LNCaP clone FGC (cell line): ENCODE results near the gene SSBP1.

Source experiments
- DNase-seq: peaks from one replicate; pipeline ENCODE4 v3.0.0-alpha.2; 2011; ENCODE audit warnings: low read depth
- H3K4me3 ChIP-seq: 2 replicates; pipeline ENCODE4 v1.5.1; 2011; ENCODE audit warnings: mild to moderate bottlenecking, low read depth, low read length, control low read depth
- TF ChIP-seq, protein P1 (sequence below): IDR thresholded peaks from 2 replicates; pipeline ENCODE4 v1.5.1; 2012; ENCODE audit warnings: mild to moderate bottlenecking; ENCODE audit not compliant: control insufficient read depth, insufficient read depth; ENCODE audit errors: extremely low read depth

The SSBP1 gene

DNA sequence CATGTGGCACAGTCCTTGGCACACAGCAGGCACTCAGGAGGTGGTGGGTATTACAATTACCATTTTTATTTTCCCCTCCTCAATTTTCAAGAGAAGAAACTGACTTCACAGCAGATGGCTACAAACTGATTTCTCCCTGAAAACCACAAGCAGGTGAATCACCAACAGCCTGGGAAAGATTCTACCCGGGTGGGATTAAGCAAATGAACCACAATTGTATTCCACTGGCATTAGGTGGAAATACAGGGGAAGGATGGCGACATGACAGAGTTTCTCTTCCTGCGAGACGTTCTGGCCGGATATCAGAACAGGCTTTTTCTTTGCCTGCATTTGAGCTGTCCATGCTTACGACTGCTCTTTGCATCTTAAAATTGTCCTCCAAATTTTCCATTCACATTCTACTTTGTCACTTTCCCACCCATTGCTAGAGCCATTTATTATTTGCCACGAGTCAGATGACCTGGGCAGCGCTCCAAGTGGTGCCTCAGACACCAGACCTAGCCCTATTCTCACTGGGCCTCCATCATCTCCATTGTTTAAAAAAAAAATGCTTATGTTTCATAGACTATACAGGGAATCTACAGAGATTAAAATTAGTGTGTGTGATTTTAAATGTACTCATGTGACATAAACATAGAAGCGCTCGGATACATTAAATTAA lies 40.8 kb upstream of the SSBP1 start:
- DNase-seq: no peak
- H3K4me3 ChIP-seq: no peak overlapping the region
- TF ChIP-seq, protein P1, sequence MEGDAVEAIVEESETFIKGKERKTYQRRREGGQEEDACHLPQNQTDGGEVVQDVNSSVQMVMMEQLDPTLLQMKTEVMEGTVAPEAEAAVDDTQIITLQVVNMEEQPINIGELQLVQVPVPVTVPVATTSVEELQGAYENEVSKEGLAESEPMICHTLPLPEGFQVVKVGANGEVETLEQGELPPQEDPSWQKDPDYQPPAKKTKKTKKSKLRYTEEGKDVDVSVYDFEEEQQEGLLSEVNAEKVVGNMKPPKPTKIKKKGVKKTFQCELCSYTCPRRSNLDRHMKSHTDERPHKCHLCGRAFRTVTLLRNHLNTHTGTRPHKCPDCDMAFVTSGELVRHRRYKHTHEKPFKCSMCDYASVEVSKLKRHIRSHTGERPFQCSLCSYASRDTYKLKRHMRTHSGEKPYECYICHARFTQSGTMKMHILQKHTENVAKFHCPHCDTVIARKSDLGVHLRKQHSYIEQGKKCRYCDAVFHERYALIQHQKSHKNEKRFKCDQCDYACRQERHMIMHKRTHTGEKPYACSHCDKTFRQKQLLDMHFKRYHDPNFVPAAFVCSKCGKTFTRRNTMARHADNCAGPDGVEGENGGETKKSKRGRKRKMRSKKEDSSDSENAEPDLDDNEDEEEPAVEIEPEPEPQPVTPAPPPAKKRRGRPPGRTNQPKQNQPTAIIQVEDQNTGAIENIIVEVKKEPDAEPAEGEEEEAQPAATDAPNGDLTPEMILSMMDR: no peak

DNA sequence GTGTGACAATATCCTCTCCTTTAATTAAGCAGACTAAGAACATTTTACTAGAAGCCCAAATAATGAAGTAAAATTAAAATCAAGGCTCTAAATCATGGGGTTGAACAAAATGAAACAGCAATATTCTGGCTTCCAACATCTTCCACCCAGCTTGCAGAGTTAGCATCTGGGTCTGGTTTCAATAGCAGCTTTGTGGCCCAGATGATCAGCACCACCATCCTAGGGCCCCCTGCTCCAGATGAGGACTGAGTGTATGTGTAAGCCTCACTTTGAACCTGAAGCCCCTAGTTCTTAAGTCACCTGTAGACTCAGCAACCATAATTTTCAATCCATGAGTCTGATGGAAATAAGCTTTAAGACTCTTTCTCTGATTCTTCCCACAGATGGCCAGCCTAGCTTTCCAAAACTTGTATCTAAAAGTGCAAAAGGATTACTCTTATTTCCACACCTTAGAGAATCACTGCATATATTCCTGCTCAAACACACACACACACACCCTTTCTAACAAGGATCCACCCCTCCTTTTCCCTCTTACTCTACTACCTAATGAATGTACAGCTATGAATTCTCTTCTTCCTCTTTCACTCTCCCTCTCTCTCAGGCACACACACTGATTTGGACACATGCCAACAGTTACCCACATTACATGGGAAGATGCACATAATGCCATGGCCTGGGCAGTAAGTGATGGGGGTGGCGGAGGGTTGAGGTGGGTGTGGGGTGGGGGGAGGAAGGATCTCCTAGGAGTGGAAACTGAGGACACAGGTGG lies 39.7 kb upstream of the SSBP1 start:
- TF ChIP-seq, protein P1: no peak
- no peak overlapping the region for H3K4me3 ChIP-seq
- DNase-seq: no peak

DNA sequence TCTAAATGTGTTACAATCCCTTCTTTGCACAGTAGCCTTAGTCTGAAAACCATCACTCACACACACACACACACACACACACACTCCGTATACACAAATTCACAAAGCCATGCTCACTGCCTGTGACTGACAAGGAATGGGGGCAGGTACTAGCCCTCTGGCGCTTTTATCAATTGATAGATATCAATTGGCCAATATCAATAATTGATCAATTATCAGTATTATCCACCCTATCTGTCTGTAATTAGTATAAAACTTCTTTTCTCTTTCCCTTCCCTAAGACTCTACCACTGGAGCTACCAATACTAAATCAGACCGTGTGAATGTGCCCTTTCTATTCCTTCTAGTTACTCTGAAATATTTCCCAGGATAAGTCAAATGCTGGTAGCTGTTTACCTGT lies 38.3 kb upstream of the SSBP1 start:
- TF ChIP-seq, protein P1: no peak
- DNase-seq: no peak
- no peak overlapping the region for H3K4me3 ChIP-seq

DNA sequence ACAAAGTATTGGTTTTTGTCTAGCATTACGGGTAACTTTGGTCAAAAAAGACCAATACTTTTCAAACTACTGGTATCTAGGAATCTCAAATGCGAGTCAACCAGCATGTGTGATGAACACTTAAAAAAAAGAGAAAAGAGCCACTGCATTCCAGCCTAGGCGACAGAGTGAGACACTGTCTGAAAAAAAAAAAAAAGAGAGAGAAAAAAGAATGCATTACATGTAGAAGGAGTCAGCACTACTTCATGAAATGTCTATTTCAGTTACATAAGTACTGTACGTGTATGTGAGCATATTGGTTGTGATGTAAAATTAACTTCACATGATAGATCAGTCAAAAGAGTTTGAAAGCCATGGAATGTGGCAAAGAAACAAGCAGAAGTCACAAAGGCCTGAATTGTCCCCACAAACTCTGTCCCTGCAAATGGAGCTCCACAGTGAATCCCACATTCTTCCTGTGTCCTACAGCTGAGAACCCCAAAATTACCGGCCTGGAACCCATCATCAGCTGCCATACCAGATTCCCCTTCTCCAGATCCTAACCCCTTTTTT lies 37.8 kb upstream of the SSBP1 start:
- no peak overlapping the region for H3K4me3 ChIP-seq
- no peak for DNase-seq
- TF ChIP-seq, protein P1: no peak

DNA sequence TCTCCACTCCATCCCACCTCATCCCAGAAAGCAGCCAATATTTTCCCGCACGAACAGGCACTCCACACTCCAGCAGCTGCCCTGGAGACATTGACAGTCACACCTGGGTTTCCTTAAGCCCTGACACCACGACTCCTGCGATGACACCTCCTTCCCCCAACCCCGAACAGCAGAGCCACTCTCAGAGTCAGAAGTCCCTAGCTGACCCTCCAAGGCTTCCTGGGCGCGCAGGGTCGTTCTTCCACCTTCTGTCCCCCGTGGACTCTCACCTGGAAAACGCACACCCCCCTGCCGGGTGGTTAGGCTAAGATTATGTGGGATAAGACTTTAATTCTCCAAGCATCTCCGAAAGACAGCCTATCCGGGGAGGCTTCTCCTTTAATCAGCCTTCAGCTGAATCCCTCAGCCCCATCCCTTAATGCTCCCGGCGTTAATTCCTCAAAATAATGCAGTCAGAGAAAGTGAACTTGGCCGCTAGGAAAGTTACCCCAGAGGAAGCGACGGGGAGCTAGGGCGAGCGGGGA lies 37.2 kb upstream of the SSBP1 start:
- no peak overlapping the region for H3K4me3 ChIP-seq
- TF ChIP-seq, protein P1: no peak
- no peak for DNase-seq

DNA sequence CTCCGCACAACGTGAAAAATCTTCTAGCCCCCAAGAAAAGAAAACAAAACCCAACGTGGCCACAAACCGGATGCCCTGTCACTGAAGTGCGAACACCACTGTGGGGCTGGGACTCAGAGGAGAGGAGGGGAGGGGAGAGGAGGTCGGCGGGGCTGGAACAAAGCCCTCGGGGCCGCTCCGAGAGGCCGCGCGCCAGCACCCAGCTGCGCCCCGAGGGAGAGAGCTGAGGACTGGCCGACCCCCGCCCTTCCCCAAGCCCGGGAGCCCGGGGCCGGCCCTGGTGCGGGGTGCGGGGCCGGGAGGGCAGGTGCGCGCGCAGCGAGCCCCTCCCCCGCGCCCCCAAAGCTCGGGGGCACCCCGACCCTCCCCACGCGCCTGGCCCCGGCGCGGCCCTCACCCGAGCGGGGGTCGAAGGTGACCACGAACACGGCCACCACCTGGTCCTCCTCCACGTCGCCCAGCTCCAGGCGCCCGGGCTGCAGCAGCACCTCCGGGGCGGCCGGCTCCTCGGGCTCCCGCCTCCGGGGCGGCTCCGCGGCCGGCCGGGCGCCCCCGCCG lies 36.6 kb upstream of the SSBP1 start:
- no peak for DNase-seq
- peak overlapping the region; percentile 58 for H3K4me3 ChIP-seq
- TF ChIP-seq, protein P1: no peak
